ENCODE data around the gene CNOT4. TPM values are rescaled to one million over a fixed set of nuclear protein-coding genes. Genes with fewer than 3 reads are reported as not detected.

CNOT4 gene
- total RNA-seq, 1 donor from 2014 or later, result 33.4 TPM

- Mint-ChIP-seq H3K4me1 (no peaks in the 10 kb centered on the region), H3K9me3 (no peaks in the 10 kb centered on the region), H3K27ac (no peak overlapping the region), H3K36me3 (peaks cover 16% of the 10 kb centered on the region), H3K27me3 (ENCODE audit: low read depth) (no peaks in the 10 kb centered on the region), H3K4me3 (no peak overlapping the region)
- no peak for DNase-seq (ENCODE audit: low spot score in 2 of 2, unreplicated experiment in 2 of 2)
- no peak for TF ChIP-seq CTCF (IDR thresholded peaks at IDR 0.05; ENCODE audit: unreplicated experiment)
Measured at GRCh38 chr7:135409845-135410542, 99.9 kb downstream of the CNOT4 start.

DNA sequence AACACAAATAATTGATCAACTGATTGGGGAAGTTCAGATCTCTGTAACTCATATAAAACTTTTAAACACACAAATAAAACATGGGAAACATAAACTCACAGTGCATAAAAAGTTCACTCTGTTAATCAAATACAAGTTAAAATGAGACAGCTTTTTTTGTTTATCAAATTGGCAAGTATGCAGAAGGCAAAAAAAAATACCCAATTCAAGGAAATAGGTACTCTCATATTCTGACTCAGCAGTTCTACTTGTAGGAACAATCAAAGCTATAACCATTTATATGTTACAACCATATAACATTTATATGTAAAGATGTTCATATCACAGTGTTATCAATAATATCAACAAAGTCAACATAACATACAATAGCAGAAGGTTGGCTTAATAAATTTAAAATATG is 102.0 kb downstream of the CNOT4 start:
- Mint-ChIP-seq H3K4me3 (no peak overlapping the region), H3K9me3 (no peaks in the 10 kb centered on the region), H3K27me3 (ENCODE audit: low read depth) (no peaks in the 10 kb centered on the region), H3K36me3 (peaks cover 13% of the 10 kb centered on the region), H3K4me1 (peaks cover 3% of the 10 kb centered on the region), H3K27ac (peak overlapping the region; percentile 28)
- TF ChIP-seq CTCF (IDR thresholded peaks at IDR 0.05; ENCODE audit: unreplicated experiment), result no peak
- DNase-seq (ENCODE audit: low spot score in 2 of 2, unreplicated experiment in 2 of 2), result no peak

GRCh38 chr7:135406918-135407317 is 103.0 kb downstream of the CNOT4 start:
- DNase-seq (ENCODE audit: low spot score in 2 of 2, unreplicated experiment in 2 of 2), result no peak
- Mint-ChIP-seq H3K36me3 (peaks cover 13% of the 10 kb centered on the region), H3K4me1 (peaks cover 3% of the 10 kb centered on the region), H3K4me3 (no peak overlapping the region), H3K9me3 (no peaks in the 10 kb centered on the region), H3K27me3 (ENCODE audit: low read depth) (no peaks in the 10 kb centered on the region), H3K27ac (no peak overlapping the region)
- no peak for TF ChIP-seq CTCF (IDR thresholded peaks at IDR 0.05; ENCODE audit: unreplicated experiment)

GRCh38 chr7:135405969-135406368 is 103.9 kb downstream of the CNOT4 start:
- H3K9me3 Mint-ChIP-seq, result no peaks in the 10 kb centered on the region
- DNase-seq (ENCODE audit: low spot score in 2 of 2, unreplicated experiment in 2 of 2), result no peak
- no peaks in the 10 kb centered on the region for H3K27me3 Mint-ChIP-seq (ENCODE audit: low read depth)
- peaks cover 3% of the 10 kb centered on the region for H3K4me1 Mint-ChIP-seq
- peaks cover 13% of the 10 kb centered on the region for H3K36me3 Mint-ChIP-seq
- no peak for TF ChIP-seq CTCF (IDR thresholded peaks at IDR 0.05; ENCODE audit: unreplicated experiment)
- H3K27ac Mint-ChIP-seq, result no peak overlapping the region
- no peak overlapping the region for H3K4me3 Mint-ChIP-seq

DNA sequence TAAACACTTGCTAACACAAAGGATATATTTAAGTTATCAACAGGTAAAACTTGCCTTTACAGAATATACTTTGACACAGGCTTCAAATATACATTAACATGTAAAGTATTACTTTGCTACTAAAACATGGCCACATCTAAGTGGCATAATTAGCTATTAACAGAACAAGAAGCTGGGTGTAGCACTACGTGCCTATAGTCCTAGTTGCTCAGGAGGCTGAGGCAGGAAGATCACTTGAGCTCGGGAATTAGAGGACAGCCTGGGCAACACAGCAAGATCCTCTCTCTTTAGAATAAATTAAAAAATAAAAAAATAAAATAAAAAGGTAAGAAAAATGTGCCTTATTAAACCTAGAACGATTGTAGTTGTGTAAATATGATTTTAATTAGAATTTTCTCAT is 106.6 kb downstream of the CNOT4 start:
- Mint-ChIP-seq H3K4me3 (no peak overlapping the region), H3K27ac (no peak overlapping the region), H3K27me3 (ENCODE audit: low read depth) (no peaks in the 10 kb centered on the region), H3K4me1 (peaks cover 3% of the 10 kb centered on the region), H3K9me3 (no peaks in the 10 kb centered on the region), H3K36me3 (peaks cover 9% of the 10 kb centered on the region)
- no peak for TF ChIP-seq CTCF (IDR thresholded peaks at IDR 0.05; ENCODE audit: unreplicated experiment)
- no peak for DNase-seq (ENCODE audit: low spot score in 2 of 2, unreplicated experiment in 2 of 2)
